H9 (cell line): ENCODE measurements around the gene KTI12. TPM values are rescaled to one million over a fixed set of nuclear protein-coding genes. Genes with fewer than 3 reads are reported as not detected.

Experiments
- DNase-seq: peaks from one replicate; pipeline ENCODE4 v3.0.0-alpha.2; 2017
- H2AFZ ChIP-seq: one replicate; pipeline ENCODE4 v1.6.1; 2013; ENCODE audit warnings: mild to moderate bottlenecking, low read length, control low read depth, moderate library complexity
- H2AK5ac ChIP-seq: 2 replicates; pipeline ENCODE4 v1.6.1; 2013; ENCODE audit warnings: low read length, control low read depth, mixed read lengths; ENCODE audit not compliant: insufficient read length
- H2BK120ac ChIP-seq: one replicate; pipeline ENCODE4 v1.6.1; 2013; ENCODE audit warnings: low read depth, mild to moderate bottlenecking, low read length, control low read depth, inconsistent platforms; ENCODE audit not compliant: poor library complexity, severe bottlenecking
- H2BK12ac ChIP-seq: 2 replicates; pipeline ENCODE4 v1.6.1; 2013; ENCODE audit warnings: low read length, control low read depth, mixed read lengths, low read depth; ENCODE audit not compliant: insufficient read length
- H2BK15ac ChIP-seq: 2 replicates; pipeline ENCODE4 v1.6.1; 2013; ENCODE audit warnings: low read depth, low read length, control low read depth
- H2BK20ac ChIP-seq: one replicate; pipeline ENCODE4 v1.6.1; 2013; ENCODE audit warnings: low read depth, mild to moderate bottlenecking, low read length, control low read depth, inconsistent platforms; ENCODE audit not compliant: poor library complexity, severe bottlenecking
- H2BK5ac ChIP-seq: 2 replicates; pipeline ENCODE4 v1.6.1; 2013; ENCODE audit warnings: low read length, control low read depth, mixed read lengths; ENCODE audit not compliant: insufficient read length
- H3K14ac ChIP-seq: 2 replicates; pipeline ENCODE4 v1.6.1; 2013; ENCODE audit warnings: low read length, control low read depth; ENCODE audit not compliant: insufficient read depth
- H3K18ac ChIP-seq: 2 replicates; pipeline ENCODE4 v1.6.1; 2013; ENCODE audit warnings: low read depth, mild to moderate bottlenecking, mixed read lengths, low read length, control low read depth; ENCODE audit not compliant: insufficient read length
- H3K23ac ChIP-seq: 2 replicates; pipeline ENCODE4 v1.6.1; 2013; ENCODE audit warnings: low read length, control low read depth, mixed read lengths, low read depth; ENCODE audit not compliant: insufficient read length
- H3K23me2 ChIP-seq: 2 replicates; pipeline ENCODE4 v1.6.1; 2013; ENCODE audit warnings: low read depth, mild to moderate bottlenecking, mixed read lengths, low read length, control low read depth; ENCODE audit not compliant: insufficient read length, poor library complexity, severe bottlenecking
- H3K27ac ChIP-seq: 2 replicates; pipeline ENCODE4 v1.5.1; 2013; ENCODE audit warnings: low read length, control low read depth, mixed read lengths, low read depth; ENCODE audit not compliant: insufficient read length
- H3K27me3 ChIP-seq: 2 replicates; pipeline ENCODE4 v1.6.1; 2013; ENCODE audit warnings: low read length, control low read depth, inconsistent platforms; ENCODE audit not compliant: insufficient read depth
- H3K4ac ChIP-seq: 2 replicates; pipeline ENCODE4 v1.6.1; 2013; ENCODE audit warnings: low read depth, mild to moderate bottlenecking, control low read depth, inconsistent platforms, low read length, moderate library complexity
- H3K4me1 ChIP-seq: 2 replicates; pipeline ENCODE4 v1.6.1; 2013; ENCODE audit warnings: low read length, control low read depth, inconsistent platforms; ENCODE audit not compliant: insufficient read depth
- H3K4me2 ChIP-seq: 2 replicates; pipeline ENCODE4 v1.6.1; 2013; ENCODE audit warnings: low read length, control low read depth, mixed read lengths; ENCODE audit not compliant: insufficient read length, insufficient read depth
- H3K56ac ChIP-seq: 2 replicates; pipeline ENCODE4 v1.6.1; 2013; ENCODE audit warnings: low read depth, mild to moderate bottlenecking, mixed read lengths, low read length, control low read depth; ENCODE audit not compliant: insufficient read length
- H3K79me1 ChIP-seq: 2 replicates; pipeline ENCODE4 v1.6.1; 2013; ENCODE audit warnings: low read depth, mild to moderate bottlenecking, moderate library complexity, low read length, control low read depth, inconsistent platforms; ENCODE audit not compliant: insufficient read depth, poor library complexity, severe bottlenecking
- H3K79me2 ChIP-seq: 2 replicates; pipeline ENCODE4 v1.6.1; 2013; ENCODE audit warnings: low read length, control low read depth, inconsistent platforms; ENCODE audit not compliant: insufficient read depth
- H3K9ac ChIP-seq: 2 replicates; pipeline ENCODE4 v1.6.1; 2013; ENCODE audit warnings: low read length, control low read depth, mixed read lengths; ENCODE audit not compliant: insufficient read length; ENCODE audit errors: extremely low read depth
- H3K9me3 ChIP-seq: one replicate; pipeline ENCODE4 v1.6.1; 2013; ENCODE audit warnings: low read depth, low read length, inconsistent platforms; ENCODE audit not compliant: control insufficient read depth
- H3T11ph ChIP-seq: one replicate; pipeline ENCODE4 v1.6.1; 2013; ENCODE audit warnings: mild to moderate bottlenecking, low read length, control low read depth, inconsistent platforms
- H4K20me1 ChIP-seq: one replicate; pipeline ENCODE4 v1.6.1; 2013; ENCODE audit not compliant: control insufficient read depth, insufficient read length, insufficient read depth
- H4K5ac ChIP-seq: 2 replicates; pipeline ENCODE4 v1.6.1; 2013; ENCODE audit warnings: low read depth, mild to moderate bottlenecking, mixed read lengths, low read length, control low read depth; ENCODE audit not compliant: insufficient read length
- H4K8ac ChIP-seq: replicated peaks from 2 replicates; pipeline ENCODE4 v1.6.1; 2013; ENCODE audit warnings: low read length, control low read depth, mixed read lengths, low read depth; ENCODE audit not compliant: insufficient read length
- H4K91ac ChIP-seq: 2 replicates; pipeline ENCODE4 v1.6.1; 2013; ENCODE audit warnings: low read depth, mild to moderate bottlenecking, moderate library complexity, mixed read lengths, low read length, control low read depth; ENCODE audit not compliant: insufficient read length
- H3K27ac Mint-ChIP-seq, 3 experiments: 2 replicates in 2 of 3; 3 replicates in 1 of 3; pipeline ENCODE4 v1.8.0; 2020 to 2021; ENCODE audit warnings: mixed read lengths in 3 of 3, mild to moderate bottlenecking in 1 of 3, moderate library complexity in 1 of 3
- H3K27me3 Mint-ChIP-seq: 2 replicates; pipeline ENCODE4 v1.8.0; 2021; ENCODE audit warnings: low read depth, mild to moderate bottlenecking, moderate library complexity, mixed read lengths
- H3K36me3 Mint-ChIP-seq, 3 experiments: 2 replicates in 2 of 3; 3 replicates in 1 of 3; pipeline ENCODE4 v1.8.0; 2020 to 2021; ENCODE audit warnings: low read depth in 3 of 3, mixed read lengths in 3 of 3; ENCODE audit not compliant: insufficient read depth in 1 of 3
- H3K4me1 Mint-ChIP-seq, 2 experiments: 2 replicates each; pipeline ENCODE4 v1.8.0; 2020; ENCODE audit warnings: mixed read lengths in 2 of 2
- H3K4me3 Mint-ChIP-seq, 2 experiments: 2 replicates in 1 of 2; 3 replicates in 1 of 2; pipeline ENCODE4 v1.8.0; 2020 to 2021; ENCODE audit warnings: mild to moderate bottlenecking in 2 of 2, mixed read lengths in 2 of 2, moderate library complexity in 1 of 2
- H3K9me3 Mint-ChIP-seq, 2 experiments: 2 replicates in 1 of 2; 3 replicates in 1 of 2; pipeline ENCODE4 v1.8.0; 2020; ENCODE audit warnings: mild to moderate bottlenecking in 2 of 2, mixed read lengths in 2 of 2, moderate library complexity in 1 of 2
- CTCF ChIP-seq: fragments of 200-600 bp; sonication (generic); conservative IDR thresholded peaks from 3 replicates; pipeline ENCODE4 v1.8.0; 2021; ENCODE audit warnings: antibody characterized with exemption, mild to moderate bottlenecking
- WGBS: extraction: QIAGEN DNeasy Blood & Tissue Kit; methylation state at CpG from one replicate; pipeline ENCODE4 v1.1.7; 2013; ENCODE audit warnings: missing lambda C conversion rate, low lambda C conversion rate, mixed read lengths; ENCODE audit not compliant: insufficient read length; ENCODE audit errors: extremely low coverage; 5-methylcytosine and 5-hydroxymethylcytosine counted together
- total RNA-seq: library from RNA; stranded (reverse); gene quantifications from 2 replicates; pipeline ENCODE4 v1.2.1, GENCODE V29; 2021

KTI12 gene
- total RNA-seq, 1 experiment from 2014 or later: 16.7 TPM

- Histone ChIP-seq H3K18ac (no peak overlapping the region), H2BK20ac (no peak overlapping the region), H3K27ac (no peak overlapping the region), H3K56ac (no peak overlapping the region), H4K91ac (no peak overlapping the region), H2BK5ac (no peak overlapping the region), H2AK5ac (no peak overlapping the region), H2BK12ac (no peak overlapping the region), H3K23me2 (peaks cover 8% of the 10 kb centered on the region), H2BK15ac (no peak overlapping the region), H2AFZ (no peak overlapping the region), H4K20me1 (no peaks in the 10 kb centered on the region), H3K79me2 (peaks cover 4% of the 10 kb centered on the region; the same call in 1 of the 2 replicates), H3K23ac (no peak overlapping the region), H3T11ph (no peak overlapping the region), H2BK120ac (no peak overlapping the region), H3K9ac (no peak overlapping the region), H3K79me1 (no peaks in the 10 kb centered on the region), H3K4ac (no peak overlapping the region), H3K27me3 (no peaks in the 10 kb centered on the region), H4K8ac (no peak overlapping the region), H3K4me1 (peaks cover 2% of the 10 kb centered on the region; the same call in 1 of the 2 replicates), H3K9me3 (no peaks in the 10 kb centered on the region), H3K14ac (no peak overlapping the region), H4K5ac (no peak overlapping the region), H3K4me2 (no peak overlapping the region)
- no peak for DNase-seq
- Mint-ChIP-seq H3K4me1 (peaks cover 18 to 19% of the 10 kb centered on the region in 2 experiments), H3K9me3 (no peaks in the 10 kb centered on the region), H3K27me3 (no peaks in the 10 kb centered on the region; the same call in 1 of the 2 replicates), H3K36me3 (peaks cover 13 to 59% (median 48%) of the 10 kb centered on the region in 3 experiments; a peak in 6 of 7 replicates), H3K4me3 (no peak overlapping the region), H3K27ac (no peak overlapping the region)
- 100% methylated on average over 1 of the region's 1 CpG for WGBS
- no peak for TF ChIP-seq CTCF
Measured at GRCh38 chr1:52028328-52028727, 5.3 kb downstream of the KTI12 start.
